ENCODE results near the gene MOB1B. TPM values are rescaled to one million over a fixed set of nuclear protein-coding genes. Genes with fewer than 3 reads are reported as not detected.
A peak's percentile ranks its signal among the peaks of the same experiment; 100 is the strongest.

MOB1B gene
- total RNA-seq, 3 donors from 2014 or later (not counting 1 experiment from before 2014, with no cell fraction given) = 15.1 to 23.6 (median 22.6) TPM

DNA sequence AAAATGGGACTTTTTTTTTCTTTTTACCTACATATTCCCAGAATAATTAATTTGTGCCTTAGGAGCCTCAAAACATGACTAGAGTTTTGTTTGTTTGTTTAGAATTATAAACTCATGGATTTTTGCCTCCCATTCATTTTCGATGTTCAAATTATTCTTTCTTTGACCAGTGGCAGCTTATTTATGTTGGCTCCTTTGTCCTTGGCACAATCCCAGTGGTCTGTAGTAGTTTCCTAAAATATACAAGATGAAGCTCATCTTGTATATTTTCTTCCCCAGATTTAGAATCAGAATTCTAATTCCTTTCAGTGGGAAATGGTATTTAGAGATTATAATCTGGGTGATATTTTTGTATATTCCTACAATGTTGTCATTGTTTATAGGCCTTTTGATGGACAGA, 118.4 kb downstream of the MOB1B start:
- no peaks in the 10 kb centered on the region for H3K4me1 ChIP-seq (ENCODE audit: control insufficient read depth, insufficient read depth, low read length)
- no peak for DNase-seq
- Mint-ChIP-seq H3K36me3 (peaks cover 8% of the 10 kb centered on the region), H3K4me1 (peaks cover 22 to 29% of the 10 kb centered on the region in 2 donors), H3K27me3 (ENCODE audit: low read depth in 2 of 2) (no peaks in the 10 kb centered on the region), H3K27ac (peak overlapping the region; percentile 44 to 73), H3K4me3 (no peak overlapping the region), H3K9me3 (no peaks in the 10 kb centered on the region)
- no peaks in the 10 kb centered on the region for H3K9me3 ChIP-seq (ENCODE audit: control insufficient read depth, insufficient read depth, low read length)
- peaks cover 20% of the 10 kb centered on the region for H3K36me3 ChIP-seq (ENCODE audit: control insufficient read depth, insufficient read depth, low read length)
- TF ChIP-seq, protein P1, sequence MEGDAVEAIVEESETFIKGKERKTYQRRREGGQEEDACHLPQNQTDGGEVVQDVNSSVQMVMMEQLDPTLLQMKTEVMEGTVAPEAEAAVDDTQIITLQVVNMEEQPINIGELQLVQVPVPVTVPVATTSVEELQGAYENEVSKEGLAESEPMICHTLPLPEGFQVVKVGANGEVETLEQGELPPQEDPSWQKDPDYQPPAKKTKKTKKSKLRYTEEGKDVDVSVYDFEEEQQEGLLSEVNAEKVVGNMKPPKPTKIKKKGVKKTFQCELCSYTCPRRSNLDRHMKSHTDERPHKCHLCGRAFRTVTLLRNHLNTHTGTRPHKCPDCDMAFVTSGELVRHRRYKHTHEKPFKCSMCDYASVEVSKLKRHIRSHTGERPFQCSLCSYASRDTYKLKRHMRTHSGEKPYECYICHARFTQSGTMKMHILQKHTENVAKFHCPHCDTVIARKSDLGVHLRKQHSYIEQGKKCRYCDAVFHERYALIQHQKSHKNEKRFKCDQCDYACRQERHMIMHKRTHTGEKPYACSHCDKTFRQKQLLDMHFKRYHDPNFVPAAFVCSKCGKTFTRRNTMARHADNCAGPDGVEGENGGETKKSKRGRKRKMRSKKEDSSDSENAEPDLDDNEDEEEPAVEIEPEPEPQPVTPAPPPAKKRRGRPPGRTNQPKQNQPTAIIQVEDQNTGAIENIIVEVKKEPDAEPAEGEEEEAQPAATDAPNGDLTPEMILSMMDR (IDR thresholded peaks at IDR 0.05) = no peak
- no peak overlapping the region for H3K4me3 ChIP-seq (ENCODE audit: low read length)
- H3K27me3 ChIP-seq (ENCODE audit: control insufficient read depth, insufficient read depth, low read length) = no peaks in the 10 kb centered on the region
- intact Hi-C loops (cut with micrococcal nuclease) = no loop called here
- no CpG with 5 or more reads among the region's 1 CpG for WGBS (ENCODE audit: insufficient coverage)
- H3K27ac ChIP-seq (ENCODE audit: low read length) = no peak overlapping the region
- no peak for ATAC-seq

DNA sequence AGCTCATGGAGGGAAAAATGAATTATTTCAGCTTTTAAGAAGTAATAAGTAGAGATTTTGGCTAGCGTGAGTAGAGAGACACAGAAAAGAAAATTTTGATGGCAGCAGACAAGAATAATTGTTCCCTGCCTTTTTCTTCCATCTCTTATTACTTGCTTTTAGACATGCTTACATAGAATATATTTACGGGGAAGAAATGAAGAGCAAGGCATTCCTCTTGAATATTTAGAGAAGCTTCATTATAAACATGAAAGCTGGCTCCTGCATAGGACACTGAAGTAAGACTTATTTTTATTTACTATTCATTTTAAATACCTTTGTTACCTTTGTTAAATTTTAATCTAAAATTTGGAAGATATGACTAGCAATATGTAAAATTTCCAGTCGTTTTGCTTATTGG, 123.5 kb downstream of the MOB1B start:
- 100% methylated on average over 1 of the region's 3 CpGs for WGBS (ENCODE audit: insufficient coverage)
- no peak overlapping the region for H3K4me3 ChIP-seq (ENCODE audit: low read length)
- no peak overlapping the region for H3K27ac ChIP-seq (ENCODE audit: low read length)
- H3K4me1 Mint-ChIP-seq = peaks cover 18% of the 10 kb centered on the region in 2 donors
- H3K4me1 ChIP-seq (ENCODE audit: control insufficient read depth, insufficient read depth, low read length) = no peaks in the 10 kb centered on the region
- peak overlapping the region; percentile 37 for H3K27ac Mint-ChIP-seq
- H3K36me3 ChIP-seq (ENCODE audit: control insufficient read depth, insufficient read depth, low read length) = peaks cover 60% of the 10 kb centered on the region
- H3K9me3 ChIP-seq (ENCODE audit: control insufficient read depth, insufficient read depth, low read length) = no peaks in the 10 kb centered on the region
- no peaks in the 10 kb centered on the region for H3K9me3 Mint-ChIP-seq
- H3K4me3 Mint-ChIP-seq = no peak overlapping the region
- intact Hi-C loops (cut with micrococcal nuclease) = no loop called here
- no peaks in the 10 kb centered on the region for H3K27me3 ChIP-seq (ENCODE audit: control insufficient read depth, insufficient read depth, low read length)
- no peak for ATAC-seq
- no peaks in the 10 kb centered on the region for H3K27me3 Mint-ChIP-seq (ENCODE audit: low read depth in 2 of 2)
- no peak for DNase-seq
- TF ChIP-seq, protein P1 (IDR thresholded peaks at IDR 0.05) = no peak
- peaks cover 22% of the 10 kb centered on the region for H3K36me3 Mint-ChIP-seq

DNA sequence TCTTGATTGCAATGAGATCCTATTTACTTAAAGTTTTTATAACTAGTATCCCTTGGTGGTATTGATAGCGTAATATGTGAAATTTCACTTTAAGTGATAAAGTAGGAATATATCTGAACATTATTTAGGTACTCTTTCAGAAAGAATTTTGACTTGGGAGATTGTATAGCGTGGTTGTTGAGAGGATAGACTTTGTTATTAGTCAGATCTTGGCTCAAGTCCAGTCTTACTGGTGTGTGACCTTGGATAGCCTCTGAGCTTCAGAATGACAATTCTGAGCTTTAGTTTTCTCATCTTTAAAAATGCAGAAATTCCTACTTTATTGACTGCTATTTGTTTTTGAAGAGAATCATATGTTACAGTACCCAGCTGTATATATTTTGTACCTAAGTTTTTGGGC, 123.9 kb downstream of the MOB1B start:
- 100% methylated on average over 2 of the region's 2 CpGs for WGBS (ENCODE audit: insufficient coverage)
- no peak for DNase-seq
- H3K36me3 Mint-ChIP-seq = peaks cover 22% of the 10 kb centered on the region
- intact Hi-C loops (cut with micrococcal nuclease) = no loop called here
- H3K9me3 ChIP-seq (ENCODE audit: control insufficient read depth, insufficient read depth, low read length) = no peaks in the 10 kb centered on the region
- peak overlapping the region; percentile 37 for H3K27ac Mint-ChIP-seq
- ATAC-seq = no peak
- TF ChIP-seq, protein P1 (IDR thresholded peaks at IDR 0.05) = no peak
- H3K4me3 ChIP-seq (ENCODE audit: low read length) = no peak overlapping the region
- H3K27ac ChIP-seq (ENCODE audit: low read length) = no peak overlapping the region
- H3K9me3 Mint-ChIP-seq = no peaks in the 10 kb centered on the region
- H3K36me3 ChIP-seq (ENCODE audit: control insufficient read depth, insufficient read depth, low read length) = peaks cover 64% of the 10 kb centered on the region
- H3K4me3 Mint-ChIP-seq = no peak overlapping the region
- H3K27me3 Mint-ChIP-seq (ENCODE audit: low read depth in 2 of 2) = no peaks in the 10 kb centered on the region
- H3K4me1 ChIP-seq (ENCODE audit: control insufficient read depth, insufficient read depth, low read length) = no peaks in the 10 kb centered on the region
- no peaks in the 10 kb centered on the region for H3K27me3 ChIP-seq (ENCODE audit: control insufficient read depth, insufficient read depth, low read length)
- peaks cover 18% of the 10 kb centered on the region in 2 donors for H3K4me1 Mint-ChIP-seq

DNA sequence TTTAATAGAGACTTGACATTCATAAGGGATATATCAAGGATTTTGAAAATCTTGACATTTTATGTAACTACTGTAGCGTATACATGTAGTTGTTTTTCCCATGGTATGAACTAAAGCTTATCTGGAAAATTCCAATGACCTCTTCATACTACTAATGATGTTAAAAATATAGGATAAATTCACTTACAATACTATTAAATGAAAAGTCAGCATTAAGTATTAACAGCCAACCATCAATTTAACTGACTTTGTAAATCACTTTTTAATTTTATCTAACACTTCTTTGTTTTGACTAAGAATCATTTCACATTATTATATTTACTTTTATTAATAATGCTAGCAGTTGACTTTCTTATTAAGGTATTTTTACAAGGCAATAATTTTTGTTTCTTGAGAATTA, 125.4 kb downstream of the MOB1B start:
- ATAC-seq = no peak
- Histone ChIP-seq H3K27ac (ENCODE audit: low read length) (no peak overlapping the region), H3K27me3 (ENCODE audit: control insufficient read depth, insufficient read depth, low read length) (no peaks in the 10 kb centered on the region), H3K4me3 (ENCODE audit: low read length) (no peak overlapping the region), H3K4me1 (ENCODE audit: control insufficient read depth, insufficient read depth, low read length) (no peaks in the 10 kb centered on the region), H3K36me3 (ENCODE audit: control insufficient read depth, insufficient read depth, low read length) (peaks cover 73% of the 10 kb centered on the region), H3K9me3 (ENCODE audit: control insufficient read depth, insufficient read depth, low read length) (no peaks in the 10 kb centered on the region)
- no peak for DNase-seq
- TF ChIP-seq, protein P1 (IDR thresholded peaks at IDR 0.05) = no peak
- Mint-ChIP-seq H3K27me3 (ENCODE audit: low read depth in 2 of 2) (no peaks in the 10 kb centered on the region), H3K9me3 (no peaks in the 10 kb centered on the region), H3K4me1 (peaks cover 24 to 25% of the 10 kb centered on the region in 2 donors), H3K36me3 (peaks cover 29% of the 10 kb centered on the region), H3K27ac (peak overlapping the region in 1 of 2 donors; percentile 43), H3K4me3 (no peak overlapping the region)
- intact Hi-C loops (cut with micrococcal nuclease) = no loop called here
- WGBS (ENCODE audit: insufficient coverage) = no CpG with 5 or more reads among the region's 1 CpG

Data from natural killer cell (primary cell).